Dedifferentiated amniotic fluid mesenchymal stem cell (primary cell): ENCODE measurements around the gene TAF3.
"Not testable (repeated sequence)": the region's sequence is repeated elsewhere in the genome, so short reads cannot be mapped to it uniquely, and the experiment has no call there.

Source experiments
- DNase-seq: peaks from one replicate; pipeline ENCODE4 v3.0.0-alpha.2; 2016; ENCODE audit errors: extremely low spot score

Gene TAF3, protein sequence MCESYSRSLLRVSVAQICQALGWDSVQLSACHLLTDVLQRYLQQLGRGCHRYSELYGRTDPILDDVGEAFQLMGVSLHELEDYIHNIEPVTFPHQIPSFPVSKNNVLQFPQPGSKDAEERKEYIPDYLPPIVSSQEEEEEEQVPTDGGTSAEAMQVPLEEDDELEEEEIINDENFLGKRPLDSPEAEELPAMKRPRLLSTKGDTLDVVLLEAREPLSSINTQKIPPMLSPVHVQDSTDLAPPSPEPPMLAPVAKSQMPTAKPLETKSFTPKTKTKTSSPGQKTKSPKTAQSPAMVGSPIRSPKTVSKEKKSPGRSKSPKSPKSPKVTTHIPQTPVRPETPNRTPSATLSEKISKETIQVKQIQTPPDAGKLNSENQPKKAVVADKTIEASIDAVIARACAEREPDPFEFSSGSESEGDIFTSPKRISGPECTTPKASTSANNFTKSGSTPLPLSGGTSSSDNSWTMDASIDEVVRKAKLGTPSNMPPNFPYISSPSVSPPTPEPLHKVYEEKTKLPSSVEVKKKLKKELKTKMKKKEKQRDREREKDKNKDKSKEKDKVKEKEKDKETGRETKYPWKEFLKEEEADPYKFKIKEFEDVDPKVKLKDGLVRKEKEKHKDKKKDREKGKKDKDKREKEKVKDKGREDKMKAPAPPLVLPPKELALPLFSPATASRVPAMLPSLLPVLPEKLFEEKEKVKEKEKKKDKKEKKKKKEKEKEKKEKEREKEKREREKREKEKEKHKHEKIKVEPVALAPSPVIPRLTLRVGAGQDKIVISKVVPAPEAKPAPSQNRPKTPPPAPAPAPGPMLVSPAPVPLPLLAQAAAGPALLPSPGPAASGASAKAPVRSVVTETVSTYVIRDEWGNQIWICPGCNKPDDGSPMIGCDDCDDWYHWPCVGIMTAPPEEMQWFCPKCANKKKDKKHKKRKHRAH

GRCh38 chr10:7818295-7819120 lies at the start of gene TAF3:
TAF3 (plus strand) TSS chr10:7818505; CDS start chr10:7818710, 205 bp downstream.
- peak; percentile 88 for DNase-seq

- DNase-seq: no peak
Observed at GRCh38 chr10:7773845-7774801, 44.2 kb upstream of the TAF3 start.

GRCh38 chr10:7776777-7777176 lies 41.5 kb upstream of the TAF3 start:
- DNase-seq: no peak

DNA sequence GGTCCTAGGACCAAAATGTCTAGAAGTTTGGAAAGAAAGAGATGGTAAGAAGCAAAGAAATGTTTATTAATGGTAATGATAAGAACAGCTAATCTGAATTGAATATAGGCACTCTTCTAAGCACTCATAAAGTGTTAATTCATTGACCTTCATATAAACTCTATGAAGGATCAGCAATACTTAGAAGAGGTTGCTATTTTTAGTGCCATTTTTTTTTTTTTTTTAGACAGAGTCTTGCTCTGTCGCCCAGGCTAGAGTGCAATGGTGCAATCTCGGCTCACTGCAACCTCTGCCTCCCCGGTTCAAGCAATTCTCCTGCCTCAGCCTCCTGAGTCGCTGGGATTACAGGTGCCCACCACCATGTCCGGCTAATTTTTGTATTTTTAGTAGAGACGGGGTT lies 36.1 kb upstream of the TAF3 start:
- not testable (repeated sequence) for DNase-seq

- DNase-seq: no peak
Observed at GRCh38 chr10:7786430-7786829, 31.9 kb upstream of the TAF3 start.

- DNase-seq: no peak
Observed at GRCh38 chr10:7787150-7787856, 31.0 kb upstream of the TAF3 start.

- DNase-seq: peak; percentile 97
Observed at GRCh38 chr10:7787857-7788638, 30.3 kb upstream of the TAF3 start, which contains the start of the genes ATP5F1C and KIN. ATP5F1C (plus strand) TSS chr10:7788177; CDS start chr10:7788208, 31 bp downstream. KIN (minus strand) TSS chr10:7787993; CDS start chr10:7787933, 60 bp downstream.

DNA sequence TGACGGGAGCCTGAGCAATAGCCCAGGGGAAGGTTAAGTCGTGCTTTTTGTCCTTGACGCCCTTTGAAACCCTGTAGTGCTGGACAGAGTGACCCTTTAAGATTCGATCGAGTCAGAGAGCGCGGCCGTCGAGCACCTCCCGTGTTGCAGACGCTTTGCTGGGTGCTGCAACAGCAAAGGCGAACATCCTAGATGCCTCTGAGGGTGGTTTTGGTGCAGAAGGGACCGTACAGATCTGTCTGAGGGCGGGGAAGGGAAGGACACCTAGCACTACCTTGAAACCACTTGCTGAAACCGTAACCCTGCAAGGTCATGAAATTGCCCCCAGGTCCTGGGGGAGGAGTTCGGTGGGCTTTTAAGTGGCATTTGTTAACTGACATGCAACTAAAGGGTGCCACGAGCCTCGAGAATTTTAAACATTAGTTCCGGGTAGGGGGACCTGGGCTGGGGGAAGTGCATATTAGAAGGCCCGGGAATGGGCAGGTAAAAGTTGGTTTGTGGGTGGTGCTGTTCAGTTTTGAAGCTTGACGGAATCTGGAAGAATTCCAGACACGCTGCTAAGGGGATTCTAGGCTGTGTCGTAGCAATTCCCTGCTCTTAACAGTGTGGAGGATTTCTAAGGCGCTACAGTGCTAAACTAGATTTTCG lies 29.5 kb upstream of the TAF3 start:
- no peak for DNase-seq

DNA sequence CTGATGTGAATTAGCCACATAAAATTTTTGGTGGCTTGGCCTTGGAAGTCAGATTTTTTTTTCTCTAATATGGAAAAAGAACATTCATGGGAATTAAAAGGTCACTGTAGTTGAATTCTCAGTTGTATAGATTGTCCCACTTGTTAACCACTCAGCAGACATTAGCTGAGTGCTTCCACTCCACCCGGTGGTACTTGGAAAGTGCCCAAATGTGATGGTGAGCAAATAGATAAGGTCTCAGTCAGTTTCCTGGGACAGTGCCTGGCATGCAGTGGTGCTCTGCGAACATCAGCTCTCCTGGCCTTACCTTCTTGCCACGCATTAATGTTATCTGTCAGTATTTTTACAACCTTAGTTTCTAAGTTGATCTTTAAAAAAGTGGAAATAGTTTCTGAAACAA lies 28.9 kb upstream of the TAF3 start:
- DNase-seq: no peak

GRCh38 chr10:7792541-7792940 lies 25.8 kb upstream of the TAF3 start:
- no peak for DNase-seq

DNA sequence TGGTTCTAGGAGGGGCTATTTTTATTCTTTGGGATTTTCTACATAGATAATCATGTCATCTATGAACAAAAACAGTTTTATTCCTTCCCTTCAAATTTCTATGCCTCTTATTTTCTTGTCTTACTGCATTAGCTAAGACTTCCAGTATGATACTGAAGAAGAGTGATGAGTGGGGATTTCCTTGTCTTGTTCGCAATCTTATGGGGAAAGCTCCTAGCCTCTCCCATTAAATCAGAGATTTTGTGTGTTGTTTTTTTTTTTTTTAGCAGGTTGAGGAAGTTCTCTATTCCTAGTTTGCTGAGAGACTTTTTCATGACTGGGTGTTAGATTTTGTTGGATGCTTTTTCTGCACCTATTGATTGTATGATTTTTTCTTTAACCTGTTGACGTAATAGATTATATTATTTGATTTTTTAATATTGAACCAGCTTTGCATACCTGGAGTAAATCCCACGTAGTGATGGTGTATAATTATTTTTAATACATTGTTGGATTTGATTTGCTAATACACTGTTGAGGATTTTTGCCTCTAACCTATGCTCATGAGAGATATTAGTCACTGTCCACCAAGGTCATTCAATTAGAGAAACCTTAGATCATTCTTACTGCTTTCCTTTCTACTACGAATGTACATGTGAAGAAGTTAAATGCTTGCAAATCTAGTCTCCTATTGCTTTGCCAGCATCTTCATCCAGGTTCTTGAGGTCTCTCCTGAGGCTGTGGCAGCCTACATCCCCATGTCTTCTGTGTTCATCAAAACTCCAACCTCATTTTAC lies 23.9 kb upstream of the TAF3 start:
- DNase-seq: no peak

GRCh38 chr10:7795605-7796004 lies 22.7 kb upstream of the TAF3 start:
- DNase-seq: no peak

DNA sequence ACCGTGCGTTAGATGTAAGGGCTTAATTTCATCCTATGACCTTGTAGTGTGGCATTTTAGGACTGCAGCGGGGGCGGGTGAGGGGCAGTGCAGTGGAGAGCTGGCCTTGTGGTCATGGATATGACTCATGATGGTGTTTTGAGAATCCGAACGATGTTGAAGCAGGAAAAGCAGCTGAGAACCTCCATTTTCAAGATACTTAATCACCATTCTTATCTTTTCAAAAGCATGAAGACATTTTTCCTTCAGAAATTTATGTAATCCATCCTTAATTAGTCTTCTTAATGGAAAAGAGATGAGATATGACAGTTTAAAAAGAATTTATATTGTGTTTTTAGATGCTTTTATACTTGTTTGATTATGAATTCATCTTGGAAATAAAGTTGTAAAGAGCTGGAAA lies 20.7 kb upstream of the TAF3 start:
- peak; percentile 91 for DNase-seq

DNA sequence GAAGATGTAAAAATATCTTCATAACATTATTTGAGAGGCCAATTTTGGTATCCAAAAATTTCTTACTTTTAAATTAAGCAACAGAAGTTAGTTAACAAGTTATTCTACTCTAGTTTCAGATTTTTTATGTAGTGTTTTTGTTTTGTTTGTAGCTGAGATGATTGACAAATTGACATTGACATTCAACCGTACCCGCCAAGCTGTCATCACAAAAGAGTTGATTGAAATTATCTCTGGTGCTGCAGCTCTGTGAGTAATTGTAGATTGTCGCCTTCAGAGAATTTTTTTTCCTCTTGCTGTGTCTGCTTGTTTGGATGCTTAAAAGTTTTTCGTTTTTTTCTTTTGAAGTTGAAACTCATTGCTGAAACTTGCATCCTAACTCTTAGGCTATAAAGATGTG lies 15.7 kb upstream of the TAF3 start:
- no peak for DNase-seq

DNA sequence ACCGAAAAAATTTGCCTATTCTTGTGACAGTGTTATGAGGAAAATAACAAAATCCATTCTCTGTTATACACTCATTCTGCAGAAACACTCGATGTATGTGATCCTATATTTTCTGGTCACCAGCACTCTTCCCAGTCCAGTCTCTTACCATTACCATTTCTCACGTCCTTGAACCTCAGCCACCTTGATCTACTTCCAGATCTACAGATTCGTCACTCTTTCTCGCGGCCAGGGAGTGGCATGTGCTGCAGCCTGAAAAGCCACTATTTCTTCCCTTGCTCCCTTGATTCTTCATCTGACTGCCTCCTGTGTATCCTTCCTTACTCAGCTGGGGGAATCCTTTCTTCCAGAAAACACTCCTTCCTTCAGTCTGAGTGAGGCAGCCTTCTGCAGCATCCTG lies 14.1 kb upstream of the TAF3 start:
- no peak for DNase-seq

- DNase-seq: no peak
Observed at GRCh38 chr10:7804741-7805140, 13.6 kb upstream of the TAF3 start.

DNA sequence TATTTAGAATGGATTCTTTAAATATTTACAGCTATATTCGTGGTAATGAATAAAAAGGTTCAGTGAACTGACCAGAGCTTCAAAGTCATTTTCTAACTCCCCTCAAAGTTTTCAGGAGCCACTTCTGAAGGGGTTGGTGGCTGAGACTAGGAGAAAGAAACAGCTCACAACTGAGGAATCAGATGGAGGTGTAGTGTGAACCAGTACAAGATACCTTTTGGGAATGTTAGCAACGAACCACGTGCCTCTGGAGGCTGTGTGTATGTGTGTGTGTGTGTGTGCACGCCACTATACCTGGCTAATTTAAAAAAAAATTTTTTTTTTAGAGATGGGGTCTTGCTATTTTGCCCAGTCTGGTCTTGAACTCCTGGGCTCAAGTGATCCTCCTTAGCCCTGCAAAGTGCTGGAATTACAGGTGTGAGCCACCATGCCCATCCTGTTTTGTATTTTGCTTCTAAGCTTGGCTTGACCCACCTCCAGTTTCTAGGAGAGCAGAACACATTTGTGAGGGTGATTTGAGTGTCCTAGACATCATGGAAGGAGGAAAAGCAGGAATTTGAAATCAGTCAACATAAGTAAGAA lies 9.5 kb upstream of the TAF3 start:
- DNase-seq: no peak
